Measurements from ENCODE around the gene ABCG1.

The ABCG1 gene

DNA sequence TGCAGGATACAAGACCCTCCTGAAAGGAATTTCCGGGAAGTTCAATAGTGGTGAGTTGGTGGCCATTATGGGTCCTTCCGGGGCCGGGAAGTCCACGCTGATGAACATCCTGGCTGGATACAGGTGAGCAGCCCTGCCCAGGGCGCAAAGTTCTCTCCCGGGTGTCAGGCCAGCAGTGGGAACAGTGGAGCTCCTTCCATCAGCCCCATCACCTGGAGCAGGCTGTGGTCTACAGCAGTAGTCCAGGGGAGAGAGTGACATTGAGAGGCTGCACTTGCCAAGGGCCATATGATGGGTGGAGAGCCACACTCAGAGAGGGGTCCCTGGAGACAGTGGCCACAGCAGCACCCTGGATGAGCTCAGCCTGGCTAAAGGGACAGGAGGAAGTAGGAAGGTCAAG is 52.1 kb downstream of the ABCG1 start:
- H3K27ac ChIP-seq: no peak overlapping the region
- ChIA-PET POLR2A (ENCODE audit: low non-redundant PET) (no interaction called here), CTCF (no interaction called here)
- DNase-seq (ENCODE audit: low spot score): no peak
- TF ChIP-seq CTCF (conservative IDR thresholded peaks at IDR 0.05; ENCODE audit: low read depth): no peak

- POLR2A ChIA-PET (ENCODE audit: low non-redundant PET): no interaction called here
- CTCF ChIA-PET: interaction anchor here (1.1 kb wide), 1 partner anchor 11 kb away, joined by 3 read pairs; no protein-coding TSS in a partner anchor
- no peak for TF ChIP-seq CTCF (conservative IDR thresholded peaks at IDR 0.05; ENCODE audit: low read depth)
- no peak overlapping the region for H3K27ac ChIP-seq
- DNase-seq (ENCODE audit: low spot score): no peak
Measured at GRCh38 chr21:42272109-42272962, 53.4 kb downstream of the ABCG1 start.

- no peak for DNase-seq (ENCODE audit: low spot score)
- ChIA-PET POLR2A (ENCODE audit: low non-redundant PET) (no interaction called here), CTCF (interaction anchor here (1.1 kb wide), 1 partner anchor 12 kb away, joined by 3 read pairs; no protein-coding TSS in a partner anchor)
- no peak overlapping the region for H3K27ac ChIP-seq
- no peak for TF ChIP-seq CTCF (conservative IDR thresholded peaks at IDR 0.05; ENCODE audit: low read depth)
Measured at GRCh38 chr21:42272984-42273600, 54.2 kb downstream of the ABCG1 start.

DNA sequence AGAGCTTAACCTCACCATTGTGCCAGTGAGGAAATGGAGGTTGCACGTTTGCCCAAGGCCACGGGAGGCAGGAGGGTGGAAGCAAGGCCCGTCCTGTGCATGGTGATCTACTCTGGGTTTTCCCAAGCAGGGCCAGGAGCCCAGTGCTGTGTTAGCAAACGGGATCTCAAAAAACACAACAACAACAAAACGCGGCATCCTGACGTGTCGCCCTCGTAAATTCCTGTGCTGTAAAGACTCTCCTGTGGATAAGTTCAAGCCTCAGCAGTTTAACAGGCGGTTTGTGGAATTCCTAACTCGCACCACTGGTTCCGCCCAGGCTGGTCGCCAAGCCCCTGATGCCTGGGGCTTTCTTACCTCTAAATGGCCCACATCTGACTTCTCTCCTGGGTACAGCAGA is 57.1 kb downstream of the ABCG1 start:
- H3K27ac ChIP-seq: no peak overlapping the region
- TF ChIP-seq CTCF (conservative IDR thresholded peaks at IDR 0.05; ENCODE audit: low read depth): no peak
- DNase-seq (ENCODE audit: low spot score): no peak
- ChIA-PET CTCF (no interaction called here), POLR2A (ENCODE audit: low non-redundant PET) (no interaction called here)

DNA sequence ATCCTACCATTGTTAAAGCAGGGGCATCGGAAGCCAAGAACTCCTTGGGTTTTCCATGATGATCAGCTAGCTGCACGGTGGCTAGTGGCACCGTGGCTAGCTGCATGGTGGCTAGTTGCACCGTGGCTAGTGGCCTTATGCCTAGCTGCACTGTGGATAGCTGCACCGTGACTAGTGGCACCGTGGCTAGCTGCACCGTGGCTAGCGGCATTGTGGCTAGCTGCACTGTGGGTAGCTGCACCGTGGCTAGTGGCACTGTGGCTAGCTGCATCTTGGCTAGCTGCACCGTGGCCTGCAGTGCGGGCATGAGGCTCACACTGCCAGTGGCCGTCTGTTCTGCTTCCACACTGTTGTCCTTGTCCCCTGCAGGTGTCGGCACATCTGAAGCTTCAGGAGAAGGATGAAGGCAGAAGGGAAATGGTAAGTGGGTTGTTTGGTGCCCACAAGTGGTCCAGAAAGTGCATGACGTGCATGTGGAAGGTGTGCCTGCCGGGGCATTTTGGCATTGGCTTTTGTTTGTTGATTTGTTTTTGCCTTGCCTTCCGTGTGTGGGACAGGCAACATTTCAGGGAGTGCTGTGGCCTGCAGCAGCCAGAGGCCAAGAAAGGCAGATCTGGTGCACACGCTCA is 57.7 kb downstream of the ABCG1 start:
- ChIA-PET CTCF (no interaction called here), POLR2A (ENCODE audit: low non-redundant PET) (no interaction called here)
- no peak overlapping the region for H3K27ac ChIP-seq
- no peak for DNase-seq (ENCODE audit: low spot score)
- no peak for TF ChIP-seq CTCF (conservative IDR thresholded peaks at IDR 0.05; ENCODE audit: low read depth)

- ChIA-PET POLR2A (ENCODE audit: low non-redundant PET) (no interaction called here), CTCF (interaction anchor here (0.5 to 0.7 kb wide), 2 partner anchors 32 to 37 kb away, joined by 3 read pairs; no protein-coding TSS in a partner anchor)
- TF ChIP-seq CTCF (conservative IDR thresholded peaks at IDR 0.05; ENCODE audit: low read depth): no peak
- DNase-seq (ENCODE audit: low spot score): no peak
- no peak overlapping the region for H3K27ac ChIP-seq
Measured at GRCh38 chr21:42277593-42277992, 58.7 kb downstream of the ABCG1 start.

All from RWPE1 (cell line).